IMR-90 (cell line): ENCODE results near the gene SIRT7. TPM values are rescaled to one million over a fixed set of nuclear protein-coding genes. Genes with fewer than 3 reads are reported as not detected.

Experiments
- ATAC-seq: fragments of 200-7000 bp; cut with Tn5 transposase; 2 replicates; pipeline ENCODE4 v1.9.1; 2020; ENCODE audit warnings: low read depth, mild to moderate bottlenecking, moderate library complexity
- BruUV-seq: library from RNA; stranded (reverse); fragments of 400-500 nt; replicated peaks from 2 replicates; lab custom pipeline; 2021; lab: Mats Ljungman, UMichigan
- CTCF ChIA-PET: fragments of 300-600 bp; formaldehyde crosslinking; extraction: SDS; loops from one replicate; lab custom pipeline; 2021; ENCODE audit warnings: antibody characterized with exemption; lab: Yijun Ruan, JAX
- POLR2A ChIA-PET: fragments of 300-600 bp; sonication (Branson Sonifier 250); formaldehyde crosslinking; loops from one replicate; lab custom pipeline; 2022; ENCODE audit warnings: antibody characterized with exemption; ENCODE audit not compliant: unreplicated experiment; lab: Charles Lee
- DNase-seq: peaks from one replicate; pipeline ENCODE4 v3.0.0; 2013
- H2AFZ ChIP-seq: replicated peaks from 2 replicates; pipeline ENCODE3; 2013; ENCODE audit warnings: low read length, mild to moderate bottlenecking; ENCODE audit not compliant: poor library complexity
- H2AK5ac ChIP-seq: 2 replicates; pipeline ENCODE4 v1.6.1; 2013; ENCODE audit warnings: low read depth, low read length, inconsistent platforms
- H2AK9ac ChIP-seq: replicated peaks from 2 replicates; pipeline ENCODE3; 2013; ENCODE audit warnings: mild to moderate bottlenecking, low read depth, low read length, moderate library complexity; ENCODE audit not compliant: poor library complexity
- H2BK120ac ChIP-seq: 2 replicates; pipeline ENCODE4 v1.6.1; 2013; ENCODE audit warnings: low read depth, low read length, inconsistent platforms
- H2BK15ac ChIP-seq: 3 replicates; pipeline ENCODE4 v1.6.1; 2013; ENCODE audit warnings: low read depth, low read length, inconsistent platforms
- H2BK20ac ChIP-seq: 2 replicates; pipeline ENCODE4 v1.6.1; 2013; ENCODE audit warnings: low read depth, mild to moderate bottlenecking, inconsistent platforms, low read length, moderate library complexity
- H2BK5ac ChIP-seq: 2 replicates; pipeline ENCODE4 v1.6.1; 2013; ENCODE audit warnings: mild to moderate bottlenecking, low read depth, low read length, inconsistent platforms; ENCODE audit not compliant: poor library complexity, severe bottlenecking
- H3K14ac ChIP-seq: replicated peaks from 2 replicates; pipeline ENCODE4 v1.6.1; 2013; ENCODE audit warnings: low read depth, low read length, inconsistent platforms
- H3K18ac ChIP-seq: 2 replicates; pipeline ENCODE4 v1.6.1; 2013; ENCODE audit warnings: low read depth, low read length, control low read depth
- H3K23ac ChIP-seq: 2 replicates; pipeline ENCODE4 v1.6.1; 2013; ENCODE audit warnings: low read depth, low read length, inconsistent platforms
- H3K27ac ChIP-seq: 2 replicates; pipeline ENCODE4 v1.5.1; 2013; ENCODE audit warnings: mild to moderate bottlenecking, control low read depth, low read length; ENCODE audit not compliant: insufficient read depth
- H3K27me3 ChIP-seq: 2 replicates; pipeline ENCODE4 v1.6.1; 2013; ENCODE audit warnings: low read length; ENCODE audit not compliant: control insufficient read depth, insufficient read depth
- H3K36me3 ChIP-seq: 2 replicates; pipeline ENCODE4 v1.6.1; 2013; ENCODE audit warnings: low read length, mixed read lengths; ENCODE audit not compliant: control insufficient read depth, insufficient read depth
- H3K4ac ChIP-seq: 2 replicates; pipeline ENCODE4 v1.6.1; 2013; ENCODE audit warnings: low read depth, low read length, inconsistent platforms
- H3K4me1 ChIP-seq: 2 replicates; pipeline ENCODE4 v1.6.1; 2013; ENCODE audit warnings: low read length, mixed read lengths; ENCODE audit not compliant: control insufficient read depth, insufficient read depth
- H3K4me2 ChIP-seq: 2 replicates; pipeline ENCODE4 v1.6.1; 2013; ENCODE audit warnings: low read depth, mild to moderate bottlenecking, control low read depth, low read length, moderate library complexity
- H3K4me3 ChIP-seq: 2 replicates; pipeline ENCODE4 v1.5.1; 2013; ENCODE audit warnings: low read depth, mild to moderate bottlenecking, control low read depth, low read length, moderate library complexity; ENCODE audit not compliant: insufficient read depth
- H3K56ac ChIP-seq: 2 replicates; pipeline ENCODE4 v1.6.1; 2013; ENCODE audit warnings: low read length, inconsistent platforms; ENCODE audit not compliant: insufficient read depth; ENCODE audit errors: extremely low read depth
- H3K79me1 ChIP-seq, 2 experiments: 2 replicates each; pipeline ENCODE4 v1.6.1; 2013; ENCODE audit warnings: low read length in 2 of 2, inconsistent platforms in 1 of 2, low read depth in 1 of 2
- H3K9ac ChIP-seq: 2 replicates; pipeline ENCODE4 v1.6.1; 2013; ENCODE audit warnings: low read depth, low read length, control low read depth
- H3K9me1 ChIP-seq: 2 replicates; pipeline ENCODE4 v1.6.1; 2013; ENCODE audit warnings: low read length, inconsistent platforms; ENCODE audit not compliant: insufficient read depth
- H3K9me3 ChIP-seq: 2 replicates; pipeline ENCODE4 v1.6.1; 2013; ENCODE audit warnings: low read length; ENCODE audit not compliant: control insufficient read depth, insufficient read depth
- H4K20me1 ChIP-seq: 2 replicates; pipeline ENCODE4 v1.6.1; 2013; ENCODE audit warnings: low read length, inconsistent platforms; ENCODE audit not compliant: insufficient read depth
- H4K5ac ChIP-seq: 2 replicates; pipeline ENCODE4 v1.6.1; 2013; ENCODE audit warnings: mild to moderate bottlenecking, low read depth, low read length, control low read depth
- H4K8ac ChIP-seq, 2 experiments: 2 replicates each; pipeline ENCODE4 v1.6.1; 2013; ENCODE audit warnings: low read depth in 2 of 2, low read length in 2 of 2, control low read depth in 1 of 2, inconsistent platforms in 1 of 2
- H4K91ac ChIP-seq: 2 replicates; pipeline ENCODE4 v1.6.1; 2013; ENCODE audit warnings: low read depth, low read length, inconsistent platforms; ENCODE audit not compliant: insufficient read depth
- BHLHE40 ChIP-seq: fragments of 150-350 bp; IDR thresholded peaks from 2 replicates; pipeline ENCODE4 v1.6.1; 2016; ENCODE audit warnings: mild to moderate bottlenecking, low read depth, low read length
- CEBPB ChIP-seq: IDR thresholded peaks from 2 replicates; pipeline ENCODE4 v1.6.1; 2012; ENCODE audit warnings: low read depth, low read length, improper control_type of control experiment
- ELK1 ChIP-seq: fragments of 150-350 bp; IDR thresholded peaks from 2 replicates; pipeline ENCODE4 v1.6.1; 2016; ENCODE audit warnings: low read depth, mild to moderate bottlenecking, low read length, moderate library complexity, borderline replicate concordance
- FOS ChIP-seq: fragments of 150-350 bp; IDR thresholded peaks from 2 replicates; pipeline ENCODE4 v1.6.1; 2016; ENCODE audit warnings: low read depth, low read length
- MXI1 ChIP-seq: IDR thresholded peaks from 2 replicates; pipeline ENCODE4 v1.6.1; 2012; ENCODE audit warnings: low read depth, mild to moderate bottlenecking, low read length, moderate library complexity, borderline replicate concordance
- NFE2L2 ChIP-seq: fragments of 150-350 bp; IDR thresholded peaks from 2 replicates; pipeline ENCODE4 v1.6.1; 2016; ENCODE audit warnings: low read depth, mild to moderate bottlenecking, low read length
- RAD21 ChIP-seq: IDR thresholded peaks from 2 replicates; pipeline ENCODE4 v1.6.1; 2012; ENCODE audit warnings: low read length, improper control_type of control experiment
- RCOR1 ChIP-seq: IDR thresholded peaks from 2 replicates; pipeline ENCODE4 v1.6.1; 2012; ENCODE audit warnings: mild to moderate bottlenecking, low read length, improper control_type of control experiment; ENCODE audit not compliant: insufficient replicate concordance
- SMC3 ChIP-seq: fragments of 150-350 bp; IDR thresholded peaks from 2 replicates; pipeline ENCODE4 v1.6.1; 2016; ENCODE audit warnings: low read depth, mild to moderate bottlenecking, antibody characterized with exemption, low read length, moderate library complexity
- WGBS, 2 experiments: methylation state at CpG; one replicate each; pipeline versions ENCODE4 v1.1.5 to v1.1.7; 2013; ENCODE audit warnings: missing lambda C conversion rate in 2 of 2; ENCODE audit not compliant: insufficient read length in 1 of 2; ENCODE audit errors: extremely low coverage in 2 of 2; 5-methylcytosine and 5-hydroxymethylcytosine counted together
- dilution Hi-C: fragments of 300-500 bp; cut with HindIII; formaldehyde crosslinking; loops from one replicate; pipeline ENCODE4 v1.14.3; 2018; ENCODE audit warnings: low sequenced_read_pairs; ENCODE audit not compliant: unreplicated experiment
- in situ Hi-C: fragments of 300-500 bp; cut with MboI; formaldehyde crosslinking; loops from 3 replicates; pipeline ENCODE4 v1.14.3; 2019; ENCODE audit warnings: low sequenced_read_pairs, inconsistent platforms, mixed read lengths
- intact Hi-C: fragments of 100-400 bp; cut with micrococcal nuclease; formaldehyde crosslinking; loops from 2 replicates; pipeline ENCODE4 v1.10.0; 2022
- polyA plus RNA-seq, 3 experiments: library from polyadenylated mRNA; depleted of rRNA; stranded (reverse); fragments of >200 nt; gene quantifications; 2 replicates each; pipeline ENCODE4 v1.2.3, GENCODE V29; 2012; ENCODE audit warnings: low replicate concordance in 1 of 3
- total RNA-seq: library from RNA; depleted of rRNA; stranded (reverse); fragments of >200 nt; gene quantifications from 2 replicates; pipeline ENCODE4 v1.2.3, GENCODE V29; 2012
- TF ChIP-seq, protein P1 (sequence below): conservative IDR thresholded peaks from 2 replicates; pipeline ENCODE4 v1.5.1; 2012; ENCODE audit warnings: mild to moderate bottlenecking, low read depth, low read length, improper control_type of control experiment

The SIRT7 gene
- total and polyA plus RNA-seq, 2 of the 4 experiments (the other 2 are of a cell fraction): 14.5 to 19.8 TPM

DNA sequence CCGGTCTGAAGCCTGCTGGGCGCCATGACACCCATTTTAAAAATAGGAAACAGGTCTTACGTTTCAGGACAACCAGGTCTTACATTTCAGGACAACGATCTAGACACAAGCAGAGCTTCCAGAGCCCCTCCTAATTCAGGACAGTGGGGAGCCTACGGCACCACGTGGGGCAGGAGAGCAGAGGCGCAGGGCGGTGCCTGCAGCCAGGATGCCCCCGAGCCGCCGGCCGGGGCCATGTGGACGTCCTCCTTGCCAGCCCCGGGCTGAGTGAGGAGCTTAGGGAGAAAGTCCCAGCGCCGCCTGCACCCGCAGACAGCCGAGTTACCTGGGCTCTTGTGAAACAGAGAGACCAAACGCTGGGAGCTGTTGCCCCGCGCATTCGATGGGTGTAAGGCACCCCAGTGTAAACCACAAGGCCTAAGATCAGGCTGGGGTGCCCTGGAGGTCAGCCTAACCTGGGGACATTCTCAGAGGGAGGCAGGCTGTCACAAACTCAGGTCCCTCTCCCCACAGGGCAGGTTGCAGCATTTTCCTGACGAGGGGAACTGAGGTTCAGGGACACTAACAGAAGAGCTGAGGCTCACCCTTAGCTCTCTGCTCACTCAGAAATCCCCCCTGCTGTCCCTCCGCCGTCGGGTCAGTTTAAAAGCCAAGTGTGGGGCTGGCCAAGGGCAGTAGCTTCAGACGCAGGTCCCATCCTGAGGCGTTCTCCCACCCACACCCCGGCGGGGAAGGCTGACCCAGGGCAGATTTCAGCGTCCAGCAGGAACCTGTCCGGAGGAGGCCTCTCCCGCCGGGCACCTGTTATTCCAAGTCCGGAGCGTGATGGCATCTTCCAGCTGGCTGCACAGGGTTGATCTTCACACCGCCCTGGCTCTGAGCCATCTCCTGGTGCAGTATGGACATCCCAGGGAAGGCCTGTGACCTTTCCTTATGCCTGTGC is 44.8 kb upstream of the SIRT7 start (continued):
- TF ChIP-seq BHLHE40 (no peak), NFE2L2 (no peak)

GRCh38 chr17:81961521-81962498 is 43.8 kb upstream of the SIRT7 start:
- no peak overlapping the region for H3K23ac ChIP-seq
- no peak overlapping the region for H4K5ac ChIP-seq
- 17% methylated on average over 42 of the region's 82 CpGs; no CpG with 5 or more reads in 1 of the 2 experiments for WGBS, 2 experiments
- no peak overlapping the region for H3K27ac ChIP-seq
- no peak overlapping the region for H2AFZ ChIP-seq
- no peak overlapping the region for H3K9ac ChIP-seq
- H2BK15ac ChIP-seq: no peak overlapping the region
- ATAC-seq (no peak), DNase-seq (no peak)
- in situ Hi-C loops: no loop called here
- peaks cover 50% of the 10 kb centered on the region for H3K27me3 ChIP-seq
- no peak overlapping the region for H2BK5ac ChIP-seq
- H3K9me1 ChIP-seq: no peaks in the 10 kb centered on the region
- H4K91ac ChIP-seq: no peak overlapping the region
- CTCF ChIA-PET: no interaction called here
- H3K18ac ChIP-seq: no peak overlapping the region
- H3K79me1 ChIP-seq: no peaks in the 10 kb centered on the region
- H4K20me1 ChIP-seq: no peaks in the 10 kb centered on the region
- no peak overlapping the region for H3K56ac ChIP-seq
- H3K4me1 ChIP-seq: peaks cover under 1% of the 10 kb centered on the region; the same call in 1 of the 2 replicates
- H3K9me3 ChIP-seq: no peaks in the 10 kb centered on the region
- no peaks in the 10 kb centered on the region for H3K36me3 ChIP-seq
- no peak overlapping the region for H3K4ac ChIP-seq
- H4K8ac ChIP-seq: no peak overlapping the region
- BruUV-seq: no TSS peak
- dilution Hi-C loops: no loop called here
- no peak overlapping the region for H3K4me2 ChIP-seq
- H3K4me3 ChIP-seq: no peak overlapping the region
- POLR2A ChIA-PET: no interaction called here
- H2BK20ac ChIP-seq: no peak overlapping the region
- no peak overlapping the region for H2AK5ac ChIP-seq
- no peak overlapping the region for H2BK120ac ChIP-seq
- no peak overlapping the region for H3K14ac ChIP-seq
- H2AK9ac ChIP-seq: no peak overlapping the region
- intact Hi-C loops: loop anchor here (10.0 kb wide), 1 partner anchor 193 kb away; no protein-coding TSS in a partner anchor
- no peak for TF ChIP-seq BHLHE40
- no peak for TF ChIP-seq SMC3
- no peak for TF ChIP-seq RCOR1
- no peak for TF ChIP-seq FOS
- TF ChIP-seq, protein P1, sequence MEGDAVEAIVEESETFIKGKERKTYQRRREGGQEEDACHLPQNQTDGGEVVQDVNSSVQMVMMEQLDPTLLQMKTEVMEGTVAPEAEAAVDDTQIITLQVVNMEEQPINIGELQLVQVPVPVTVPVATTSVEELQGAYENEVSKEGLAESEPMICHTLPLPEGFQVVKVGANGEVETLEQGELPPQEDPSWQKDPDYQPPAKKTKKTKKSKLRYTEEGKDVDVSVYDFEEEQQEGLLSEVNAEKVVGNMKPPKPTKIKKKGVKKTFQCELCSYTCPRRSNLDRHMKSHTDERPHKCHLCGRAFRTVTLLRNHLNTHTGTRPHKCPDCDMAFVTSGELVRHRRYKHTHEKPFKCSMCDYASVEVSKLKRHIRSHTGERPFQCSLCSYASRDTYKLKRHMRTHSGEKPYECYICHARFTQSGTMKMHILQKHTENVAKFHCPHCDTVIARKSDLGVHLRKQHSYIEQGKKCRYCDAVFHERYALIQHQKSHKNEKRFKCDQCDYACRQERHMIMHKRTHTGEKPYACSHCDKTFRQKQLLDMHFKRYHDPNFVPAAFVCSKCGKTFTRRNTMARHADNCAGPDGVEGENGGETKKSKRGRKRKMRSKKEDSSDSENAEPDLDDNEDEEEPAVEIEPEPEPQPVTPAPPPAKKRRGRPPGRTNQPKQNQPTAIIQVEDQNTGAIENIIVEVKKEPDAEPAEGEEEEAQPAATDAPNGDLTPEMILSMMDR: no peak
- no peak for TF ChIP-seq CEBPB
- no peak for TF ChIP-seq RAD21
- TF ChIP-seq MXI1: no peak
- no peak for TF ChIP-seq ELK1
